ENCODE results near the gene INVS. TPM values are rescaled to one million over a fixed set of nuclear protein-coding genes. Genes with fewer than 3 reads are reported as not detected.

INVS gene
- total and polyA plus RNA-seq, 2 experiments from 2014 or later, result 4.1 to 8.7 TPM

DNA sequence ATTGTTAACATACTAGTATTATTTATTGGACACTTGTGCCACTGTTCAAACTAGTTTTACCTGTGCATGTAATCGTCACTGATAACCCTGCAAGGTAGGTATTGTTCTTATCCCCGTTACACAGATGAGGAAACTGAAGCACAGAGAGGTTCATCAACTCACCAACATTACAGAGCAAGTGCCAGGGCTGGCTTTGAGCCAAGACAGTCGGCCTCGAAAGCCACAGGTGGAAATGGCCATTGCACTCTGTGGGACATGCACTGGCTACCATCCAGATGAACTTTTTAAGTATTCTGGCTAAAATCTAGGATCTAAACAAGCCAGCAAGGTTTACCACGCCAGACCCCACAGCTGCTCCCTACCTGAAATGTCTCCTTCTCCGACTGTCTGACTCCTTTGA is 195.8 kb downstream of the INVS start:
- H3K4me1 Mint-ChIP-seq, result no peaks in the 10 kb centered on the region; the same call in 2 of the 3 replicates
- Histone ChIP-seq H3K27me3 (ENCODE audit: insufficient read depth) (no peaks in the 10 kb centered on the region), H2AFZ (no peak overlapping the region), H4K20me1 (replicated peaks; ENCODE audit: insufficient read depth) (peaks cover 25% of the 10 kb centered on the region), H3K79me2 (replicated peaks; ENCODE audit: insufficient read depth) (peaks cover 16% of the 10 kb centered on the region), H3K4me2 (no peak overlapping the region), H3K4me1 (ENCODE audit: insufficient read depth) (no peaks in the 10 kb centered on the region), H3K9me2 (ENCODE audit: insufficient read depth) (no peaks in the 10 kb centered on the region), H3K4me3 (no peak overlapping the region), H3K36me3 (ENCODE audit: insufficient read depth) (peaks cover 15% of the 10 kb centered on the region), H3F3A (replicated peaks; ENCODE audit: low read depth) (0 out of 2 replicates have a peak, but pooled peaks cover 4% of the 10 kb centered on the region), H3K27ac (ENCODE audit: low read depth) (0 out of 2 replicates have a peak overlapping the region, but pooled peaks have one; percentile 39)
- no peak overlapping the region for H3K4me3 Mint-ChIP-seq
- H3K27me3 Mint-ChIP-seq (ENCODE audit: insufficient read depth, low read depth, poor library complexity), result peaks cover 2% of the 10 kb centered on the region
- ATAC-seq (no peak), DNase-seq (ENCODE audit: low spot score) (no peak)
- H3K27ac Mint-ChIP-seq, result no peak overlapping the region
- TF ChIP-seq, protein P1, sequence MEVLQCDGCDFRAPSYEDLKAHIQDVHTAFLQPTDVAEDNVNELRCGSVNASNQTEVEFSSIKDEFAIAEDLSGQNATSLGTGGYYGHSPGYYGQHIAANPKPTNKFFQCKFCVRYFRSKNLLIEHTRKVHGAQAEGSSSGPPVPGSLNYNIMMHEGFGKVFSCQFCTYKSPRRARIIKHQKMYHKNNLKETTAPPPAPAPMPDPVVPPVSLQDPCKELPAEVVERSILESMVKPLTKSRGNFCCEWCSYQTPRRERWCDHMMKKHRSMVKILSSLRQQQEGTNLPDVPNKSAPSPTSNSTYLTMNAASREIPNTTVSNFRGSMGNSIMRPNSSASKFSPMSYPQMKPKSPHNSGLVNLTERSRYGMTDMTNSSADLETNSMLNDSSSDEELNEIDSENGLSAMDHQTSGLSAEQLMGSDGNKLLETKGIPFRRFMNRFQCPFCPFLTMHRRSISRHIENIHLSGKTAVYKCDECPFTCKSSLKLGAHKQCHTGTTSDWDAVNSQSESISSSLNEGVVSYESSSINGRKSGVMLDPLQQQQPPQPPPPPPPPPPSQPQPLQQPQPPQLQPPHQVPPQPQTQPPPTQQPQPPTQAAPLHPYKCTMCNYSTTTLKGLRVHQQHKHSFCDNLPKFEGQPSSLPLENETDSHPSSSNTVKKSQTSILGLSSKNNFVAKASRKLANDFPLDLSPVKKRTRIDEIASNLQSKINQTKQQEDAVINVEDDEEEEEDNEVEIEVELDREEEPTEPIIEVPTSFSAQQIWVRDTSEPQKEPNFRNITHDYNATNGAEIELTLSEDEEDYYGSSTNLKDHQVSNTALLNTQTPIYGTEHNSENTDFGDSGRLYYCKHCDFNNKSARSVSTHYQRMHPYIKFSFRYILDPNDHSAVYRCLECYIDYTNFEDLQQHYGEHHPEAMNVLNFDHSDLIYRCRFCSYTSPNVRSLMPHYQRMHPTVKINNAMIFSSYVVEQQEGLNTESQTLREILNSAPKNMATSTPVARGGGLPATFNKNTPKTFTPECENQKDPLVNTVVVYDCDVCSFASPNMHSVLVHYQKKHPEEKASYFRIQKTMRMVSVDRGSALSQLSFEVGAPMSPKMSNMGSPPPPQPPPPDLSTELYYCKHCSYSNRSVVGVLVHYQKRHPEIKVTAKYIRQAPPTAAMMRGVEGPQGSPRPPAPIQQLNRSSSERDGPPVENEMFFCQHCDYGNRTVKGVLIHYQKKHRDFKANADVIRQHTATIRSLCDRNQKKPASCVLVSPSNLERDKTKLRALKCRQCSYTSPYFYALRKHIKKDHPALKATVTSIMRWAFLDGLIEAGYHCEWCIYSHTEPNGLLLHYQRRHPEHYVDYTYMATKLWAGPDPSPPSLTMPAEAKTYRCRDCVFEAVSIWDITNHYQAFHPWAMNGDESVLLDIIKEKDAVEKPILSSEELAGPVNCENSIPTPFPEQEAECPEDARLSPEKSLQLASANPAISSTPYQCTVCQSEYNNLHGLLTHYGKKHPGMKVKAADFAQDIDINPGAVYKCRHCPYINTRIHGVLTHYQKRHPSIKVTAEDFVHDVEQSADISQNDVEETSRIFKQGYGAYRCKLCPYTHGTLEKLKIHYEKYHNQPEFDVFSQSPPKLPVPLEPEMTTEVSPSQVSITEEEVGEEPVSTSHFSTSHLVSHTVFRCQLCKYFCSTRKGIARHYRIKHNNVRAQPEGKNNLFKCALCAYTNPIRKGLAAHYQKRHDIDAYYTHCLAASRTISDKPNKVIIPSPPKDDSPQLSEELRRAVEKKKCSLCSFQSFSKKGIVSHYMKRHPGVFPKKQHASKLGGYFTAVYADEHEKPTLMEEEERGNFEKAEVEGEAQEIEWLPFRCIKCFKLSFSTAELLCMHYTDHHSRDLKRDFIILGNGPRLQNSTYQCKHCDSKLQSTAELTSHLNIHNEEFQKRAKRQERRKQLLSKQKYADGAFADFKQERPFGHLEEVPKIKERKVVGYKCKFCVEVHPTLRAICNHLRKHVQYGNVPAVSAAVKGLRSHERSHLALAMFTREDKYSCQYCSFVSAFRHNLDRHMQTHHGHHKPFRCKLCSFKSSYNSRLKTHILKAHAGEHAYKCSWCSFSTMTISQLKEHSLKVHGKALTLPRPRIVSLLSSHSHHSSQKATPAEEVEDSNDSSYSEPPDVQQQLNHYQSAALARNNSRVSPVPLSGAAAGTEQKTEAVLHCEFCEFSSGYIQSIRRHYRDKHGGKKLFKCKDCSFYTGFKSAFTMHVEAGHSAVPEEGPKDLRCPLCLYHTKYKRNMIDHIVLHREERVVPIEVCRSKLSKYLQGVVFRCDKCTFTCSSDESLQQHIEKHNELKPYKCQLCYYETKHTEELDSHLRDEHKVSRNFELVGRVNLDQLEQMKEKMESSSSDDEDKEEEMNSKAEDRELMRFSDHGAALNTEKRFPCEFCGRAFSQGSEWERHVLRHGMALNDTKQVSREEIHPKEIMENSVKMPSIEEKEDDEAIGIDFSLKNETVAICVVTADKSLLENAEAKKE (CRISPR knock-in tag; IDR thresholded peaks at IDR 0.05), result no peak
- no peak for TF ChIP-seq CREB1 (CRISPR knock-in tag; IDR thresholded peaks at IDR 0.05; ENCODE audit: low read depth)
- no peaks in the 10 kb centered on the region; the same call in 2 of the 3 replicates for H3K9me3 Mint-ChIP-seq
- H3K36me3 Mint-ChIP-seq (ENCODE audit: low read depth), result peaks cover 71% of the 10 kb centered on the region

DNA sequence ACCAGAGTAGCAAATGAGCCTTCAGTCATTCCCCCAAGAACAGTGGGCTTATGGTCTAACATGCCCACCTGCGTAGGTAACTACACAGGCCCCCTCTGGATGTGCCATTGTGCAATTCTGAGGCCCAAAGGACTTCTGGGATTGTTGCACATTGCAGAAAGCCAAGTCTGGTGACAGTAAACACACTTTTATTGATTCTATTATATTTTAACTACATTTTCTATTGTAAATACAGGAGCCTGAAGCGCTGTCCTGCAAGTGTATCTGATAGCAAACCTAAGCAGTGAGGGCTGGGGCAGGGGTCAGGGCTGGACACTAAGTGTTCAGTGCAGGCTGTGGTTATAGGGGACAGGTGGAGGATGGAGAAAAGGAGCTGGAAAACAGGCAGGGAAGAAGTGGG is 196.2 kb downstream of the INVS start:
- peaks cover 25% of the 10 kb centered on the region for H4K20me1 ChIP-seq (replicated peaks; ENCODE audit: insufficient read depth)
- H2AFZ ChIP-seq, result no peak overlapping the region
- H3K79me2 ChIP-seq (replicated peaks; ENCODE audit: insufficient read depth), result peaks cover 21% of the 10 kb centered on the region
- H3K4me1 Mint-ChIP-seq, result no peaks in the 10 kb centered on the region; the same call in 2 of the 3 replicates
- no peak overlapping the region for H3K27ac Mint-ChIP-seq
- H3K9me3 Mint-ChIP-seq, result no peaks in the 10 kb centered on the region; the same call in 2 of the 3 replicates
- H3K27me3 ChIP-seq (ENCODE audit: insufficient read depth), result no peaks in the 10 kb centered on the region
- H3K27me3 Mint-ChIP-seq (ENCODE audit: insufficient read depth, low read depth, poor library complexity), result peaks cover 2% of the 10 kb centered on the region
- no peak overlapping the region for H3K4me2 ChIP-seq
- ATAC-seq (no peak), DNase-seq (ENCODE audit: low spot score) (no peak)
- 0 out of 2 replicates have a peak, but pooled peaks cover 4% of the 10 kb centered on the region for H3F3A ChIP-seq (replicated peaks; ENCODE audit: low read depth)
- H3K4me3 Mint-ChIP-seq, result no peak overlapping the region
- no peak overlapping the region for H3K27ac ChIP-seq (ENCODE audit: low read depth)
- H3K9me2 ChIP-seq (ENCODE audit: insufficient read depth), result no peaks in the 10 kb centered on the region
- no peak overlapping the region for H3K4me3 ChIP-seq
- H3K36me3 ChIP-seq (ENCODE audit: insufficient read depth), result peaks cover 13% of the 10 kb centered on the region
- peaks cover 67% of the 10 kb centered on the region for H3K36me3 Mint-ChIP-seq (ENCODE audit: low read depth)
- no peaks in the 10 kb centered on the region for H3K4me1 ChIP-seq (ENCODE audit: insufficient read depth)
- TF ChIP-seq EZH2phosphoT487 (IDR thresholded peaks at IDR 0.05; ENCODE audit: unreplicated experiment) (no peak), ZNF114 (CRISPR knock-in tag; IDR thresholded peaks at IDR 0.05) (no peak), EZH2 (IDR thresholded peaks at IDR 0.05; ENCODE audit: low read depth, unreplicated experiment) (no peak)
- TF ChIP-seq, protein P1 (CRISPR knock-in tag; IDR thresholded peaks at IDR 0.05), result no peak

Measured in GM23338 (cell line).